Neuronal stem cell (in vitro differentiated cells): Measurements from ENCODE around the gene GPRIN3.

Experiments
- DNase-seq: peaks from one replicate; pipeline ENCODE4 v3.0.0-alpha.2; 2013; ENCODE audit warnings: low spot score
- H2AFZ ChIP-seq: one replicate; pipeline ENCODE4 v1.6.1; 2013; ENCODE audit warnings: mild to moderate bottlenecking, low read length, inconsistent platforms
- H2AK5ac ChIP-seq: 2 replicates; pipeline ENCODE4 v1.6.1; 2013; ENCODE audit warnings: low read depth, mild to moderate bottlenecking, inconsistent platforms, low read length, moderate library complexity, mixed read lengths
- H2BK120ac ChIP-seq: 2 replicates; pipeline ENCODE4 v1.6.1; 2013; ENCODE audit warnings: low read depth, mild to moderate bottlenecking, inconsistent platforms, low read length, moderate library complexity, mixed read lengths
- H2BK12ac ChIP-seq: one replicate; pipeline ENCODE4 v1.6.1; 2013; ENCODE audit warnings: low read length, inconsistent platforms
- H2BK15ac ChIP-seq: 2 replicates; pipeline ENCODE4 v1.6.1; 2013; ENCODE audit warnings: mild to moderate bottlenecking, low read length, inconsistent platforms, mixed read lengths
- H2BK5ac ChIP-seq: one replicate; pipeline ENCODE4 v1.6.1; 2013; ENCODE audit warnings: inconsistent platforms, mild to moderate bottlenecking, low read length, moderate library complexity
- H3K14ac ChIP-seq: one replicate; pipeline ENCODE4 v1.6.1; 2013; ENCODE audit warnings: low read length, inconsistent platforms
- H3K18ac ChIP-seq: 2 replicates; pipeline ENCODE4 v1.6.1; 2013; ENCODE audit warnings: low read length, inconsistent platforms
- H3K23ac ChIP-seq: 2 replicates; pipeline ENCODE4 v1.6.1; 2013; ENCODE audit warnings: low read depth, mild to moderate bottlenecking, mixed read lengths, low read length, inconsistent platforms; ENCODE audit not compliant: poor library complexity
- H3K27ac ChIP-seq: replicated peaks from 3 replicates; pipeline ENCODE4 v1.5.1; 2013; ENCODE audit warnings: low read length, inconsistent platforms
- H3K27me3 ChIP-seq, 3 experiments: 2 replicates each; pipeline ENCODE4 v1.6.1; 2013; ENCODE audit warnings: low read length in 3 of 3, mild to moderate bottlenecking in 2 of 3, inconsistent platforms in 1 of 3, low read depth in 1 of 3, mixed read lengths in 1 of 3, moderate library complexity in 1 of 3; ENCODE audit not compliant: control insufficient read depth in 3 of 3, insufficient read depth in 3 of 3
- H3K36me3 ChIP-seq, 2 donors: replicated peaks in 1 of 2; 2 replicates each; pipeline ENCODE4 v1.6.1; 2013; ENCODE audit warnings: low read length in 2 of 2; ENCODE audit not compliant: control insufficient read depth in 2 of 2, insufficient read depth in 2 of 2
- H3K4ac ChIP-seq: 2 replicates; pipeline ENCODE4 v1.6.1; 2013; ENCODE audit warnings: inconsistent platforms, mild to moderate bottlenecking, low read length, moderate library complexity
- H3K4me1 ChIP-seq, 2 donors: 1 replicate in 1 of 2; 2 replicates in 1 of 2; pipeline ENCODE4 v1.6.1; 2013; ENCODE audit warnings: low read length in 2 of 2, low read depth in 1 of 2; ENCODE audit not compliant: control insufficient read depth in 2 of 2, insufficient read depth in 1 of 2
- H3K4me2 ChIP-seq: one replicate; pipeline ENCODE4 v1.6.1; 2013; ENCODE audit warnings: mild to moderate bottlenecking, low read length, inconsistent platforms; ENCODE audit not compliant: insufficient read depth, poor library complexity, severe bottlenecking
- H3K4me3 ChIP-seq, 2 donors: 2 replicates each; pipeline ENCODE4 v1.5.1; 2013; ENCODE audit warnings: low read length in 2 of 2, mild to moderate bottlenecking in 2 of 2, inconsistent platforms in 1 of 2, moderate library complexity in 1 of 2
- H3K79me1 ChIP-seq: one replicate; pipeline ENCODE4 v1.6.1; 2013; ENCODE audit warnings: low read depth, mild to moderate bottlenecking, inconsistent platforms, low read length, moderate library complexity
- H3K9ac ChIP-seq: one replicate; pipeline ENCODE4 v1.6.1; 2013; ENCODE audit warnings: mild to moderate bottlenecking, low read depth, low read length, inconsistent platforms; ENCODE audit not compliant: poor library complexity
- H3K9me3 ChIP-seq, 2 donors: replicated peaks in 1 of 2; 2 replicates each; pipeline versions ENCODE3 to v1.6.1; 2013; ENCODE audit warnings: low read length in 2 of 2, mild to moderate bottlenecking in 2 of 2, inconsistent platforms in 1 of 2, low read depth in 1 of 2, mixed read lengths in 1 of 2, moderate library complexity in 1 of 2; ENCODE audit not compliant: control insufficient read depth in 2 of 2, insufficient read depth in 1 of 2
- H4K8ac ChIP-seq: one replicate; pipeline ENCODE4 v1.6.1; 2013; ENCODE audit warnings: low read depth, mild to moderate bottlenecking, inconsistent platforms, low read length, moderate library complexity
- H4K91ac ChIP-seq: one replicate; pipeline ENCODE4 v1.6.1; 2013; ENCODE audit warnings: low read length, low read depth, mild to moderate bottlenecking, inconsistent platforms; ENCODE audit not compliant: poor library complexity
- WGBS, 2 donors: extraction: QIAGEN DNeasy Blood & Tissue Kit; methylation state at CpG; one replicate each; pipeline ENCODE4 v1.1.7; 2013; ENCODE audit warnings: missing lambda C conversion rate in 2 of 2, mixed read lengths in 1 of 2; ENCODE audit not compliant: insufficient read length in 2 of 2, insufficient replicate concordance in 1 of 2; ENCODE audit errors: extremely low coverage in 2 of 2; 5-methylcytosine and 5-hydroxymethylcytosine counted together

The GPRIN3 gene

GRCh38 chr4:89221167-89221867 is 86.3 kb downstream of the GPRIN3 start:
- H2BK12ac ChIP-seq: no peak overlapping the region
- no peak overlapping the region for H3K4ac ChIP-seq
- no peak overlapping the region for H3K4me2 ChIP-seq
- H3K27ac ChIP-seq: no peak overlapping the region
- no peak overlapping the region for H3K9ac ChIP-seq
- no peak overlapping the region for H3K14ac ChIP-seq
- no peak overlapping the region for H4K8ac ChIP-seq
- no peak overlapping the region for H2BK5ac ChIP-seq
- H2BK15ac ChIP-seq: no peak overlapping the region
- no CpG with 5 or more reads among the region's 2 CpGs for WGBS, 2 donors
- H3K27me3 ChIP-seq: no peaks in the 10 kb centered on the region
- no peak overlapping the region for H3K23ac ChIP-seq
- H4K91ac ChIP-seq: no peak overlapping the region
- peaks cover 8 to 9% of the 10 kb centered on the region in 2 donors for H3K4me1 ChIP-seq
- no peak overlapping the region for H2AFZ ChIP-seq
- no peak overlapping the region for H3K18ac ChIP-seq
- no peaks in the 10 kb centered on the region for H3K79me1 ChIP-seq
- no peak for DNase-seq
- no peak overlapping the region for H2BK120ac ChIP-seq
- H3K9me3 ChIP-seq: no peaks in the 10 kb centered on the region
- H3K4me3 ChIP-seq: no peak overlapping the region
- no peaks in the 10 kb centered on the region for H3K36me3 ChIP-seq
- H2AK5ac ChIP-seq: no peak overlapping the region

DNA sequence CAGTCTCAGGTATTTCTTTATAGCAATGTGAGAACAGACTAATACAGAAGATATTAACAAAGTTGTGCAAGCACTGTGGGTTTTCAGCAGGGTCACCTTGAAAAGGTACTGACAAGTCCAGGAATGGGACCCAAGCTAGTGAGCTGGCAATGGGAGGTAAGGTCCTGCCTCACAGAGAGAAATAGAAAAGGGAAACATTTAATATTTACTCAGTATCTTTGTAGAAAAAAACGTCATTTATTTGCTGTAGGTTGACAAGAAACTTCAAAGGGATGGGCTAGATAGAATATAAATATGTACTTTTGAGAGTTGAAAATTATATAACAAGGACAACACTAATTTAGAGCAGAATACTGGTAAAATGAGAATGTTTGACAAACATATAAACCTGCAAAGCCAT is 89.0 kb downstream of the GPRIN3 start:
- Histone ChIP-seq H2BK120ac (no peak overlapping the region), H3K23ac (no peak overlapping the region), H3K79me1 (no peaks in the 10 kb centered on the region), H2AK5ac (no peak overlapping the region), H2BK12ac (no peak overlapping the region), H3K14ac (no peak overlapping the region), H3K27ac (no peak overlapping the region), H3K36me3 (no peaks in the 10 kb centered on the region), H3K27me3 (no peaks in the 10 kb centered on the region), H2BK5ac (no peak overlapping the region), H3K4ac (no peak overlapping the region), H3K9ac (no peak overlapping the region), H3K4me3 (no peak overlapping the region), H3K9me3 (no peaks in the 10 kb centered on the region), H2AFZ (no peak overlapping the region), H3K4me1 (peaks cover 8 to 9% of the 10 kb centered on the region in 2 donors), H3K4me2 (no peak overlapping the region), H3K18ac (no peak overlapping the region), H2BK15ac (no peak overlapping the region), H4K91ac (no peak overlapping the region), H4K8ac (no peak overlapping the region)
- no CpG with 5 or more reads among the region's 1 CpG for WGBS, 2 donors
- DNase-seq: no peak

DNA sequence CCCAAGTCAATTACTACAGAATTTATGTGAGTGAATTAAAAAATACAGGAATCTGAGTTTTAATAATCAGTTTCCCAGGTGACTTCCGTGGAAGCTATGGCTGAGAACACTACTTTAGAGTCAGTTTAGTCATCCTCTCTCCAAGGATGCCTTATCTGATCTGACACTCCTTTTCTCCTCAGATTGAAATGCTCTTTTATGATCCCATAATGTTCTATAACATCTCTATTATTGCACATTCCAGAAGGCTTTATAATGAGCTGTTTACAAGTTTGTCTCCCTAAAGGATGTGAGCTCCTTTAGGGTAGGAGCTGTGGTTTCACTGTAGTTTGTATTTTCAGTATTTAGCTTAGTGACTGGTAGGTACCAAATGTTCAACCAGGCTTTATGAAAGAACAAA is 90.0 kb downstream of the GPRIN3 start:
- no CpG with 5 or more reads among the region's 1 CpG for WGBS, 2 donors

DNA sequence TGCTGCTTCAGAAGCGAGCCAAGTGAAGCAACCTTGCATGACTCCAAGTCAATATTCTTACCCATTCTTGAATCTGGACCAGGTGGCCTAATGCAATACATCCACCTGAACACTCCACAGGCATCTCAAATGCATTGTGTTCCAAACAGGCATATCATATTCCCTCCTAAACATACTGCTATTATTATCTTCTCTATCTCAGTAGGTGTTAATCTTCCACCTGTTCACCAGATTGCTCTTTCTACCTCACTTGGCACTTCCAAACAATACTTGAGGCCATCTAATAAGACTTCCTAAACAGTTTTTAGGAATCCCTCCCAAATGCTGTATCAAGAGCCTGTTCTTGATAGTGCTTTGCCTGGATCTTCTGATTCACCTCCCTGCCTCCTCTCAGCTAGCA is 90.7 kb downstream of the GPRIN3 start:
- no peak overlapping the region for H2AK5ac ChIP-seq
- no peak overlapping the region for H2AFZ ChIP-seq
- H3K14ac ChIP-seq: no peak overlapping the region
- no peaks in the 10 kb centered on the region for H3K9me3 ChIP-seq
- peaks cover 8 to 9% of the 10 kb centered on the region in 2 donors for H3K4me1 ChIP-seq
- H3K9ac ChIP-seq: no peak overlapping the region
- H2BK15ac ChIP-seq: no peak overlapping the region
- H3K27ac ChIP-seq: no peak overlapping the region
- H3K27me3 ChIP-seq: no peaks in the 10 kb centered on the region
- no CpG with 5 or more reads among the region's 1 CpG for WGBS, 2 donors
- H2BK12ac ChIP-seq: no peak overlapping the region
- no peak overlapping the region for H2BK120ac ChIP-seq
- no peak overlapping the region for H3K4me2 ChIP-seq
- no peak overlapping the region for H3K4me3 ChIP-seq
- no peak overlapping the region for H3K23ac ChIP-seq
- no peak overlapping the region for H4K8ac ChIP-seq
- H3K79me1 ChIP-seq: no peaks in the 10 kb centered on the region
- H3K18ac ChIP-seq: no peak overlapping the region
- no peak for DNase-seq
- H3K4ac ChIP-seq: no peak overlapping the region
- H3K36me3 ChIP-seq: no peaks in the 10 kb centered on the region
- H4K91ac ChIP-seq: no peak overlapping the region
- no peak overlapping the region for H2BK5ac ChIP-seq

More for the DNA sequence above, 90.0 kb downstream of the GPRIN3 start:
- Histone ChIP-seq H2BK12ac (no peak overlapping the region), H4K91ac (no peak overlapping the region), H2BK120ac (no peak overlapping the region), H2BK15ac (no peak overlapping the region), H3K27ac (no peak overlapping the region), H3K14ac (no peak overlapping the region), H3K36me3 (no peaks in the 10 kb centered on the region), H3K4me3 (no peak overlapping the region), H3K18ac (no peak overlapping the region), H3K9ac (no peak overlapping the region), H3K79me1 (no peaks in the 10 kb centered on the region), H3K27me3 (no peaks in the 10 kb centered on the region), H2AK5ac (no peak overlapping the region), H3K23ac (no peak overlapping the region), H3K9me3 (no peaks in the 10 kb centered on the region), H3K4me2 (no peak overlapping the region), H2BK5ac (no peak overlapping the region), H3K4ac (no peak overlapping the region), H2AFZ (no peak overlapping the region), H4K8ac (no peak overlapping the region), H3K4me1 (peaks cover 8 to 9% of the 10 kb centered on the region in 2 donors)
- no peak for DNase-seq
